Endothelial cell of hepatic sinusoid (primary cell): ENCODE data around the gene UBE2E1.

Experiments used
- in situ Hi-C: cut with HindIII; loops from 2 replicates; pipeline ENCODE4 v1.10.0; 2017; ENCODE audit warnings: low sequenced_read_pairs

The UBE2E1 gene

GRCh38 chr3:23795096-23795495 lies 10.7 kb upstream of the UBE2E1 start:
- in situ Hi-C loops, result no loop called here

GRCh38 chr3:23796518-23796917 lies 9.2 kb upstream of the UBE2E1 start:
- in situ Hi-C loops, result no loop called here

GRCh38 chr3:23797491-23797890 lies 8.3 kb upstream of the UBE2E1 start:
- in situ Hi-C loops, result no loop called here

GRCh38 chr3:23798456-23798855 lies 7.3 kb upstream of the UBE2E1 start:
- in situ Hi-C loops, result no loop called here

GRCh38 chr3:23798876-23799275 lies 6.9 kb upstream of the UBE2E1 start:
- in situ Hi-C loops, result no loop called here

- in situ Hi-C loops, result no loop called here
Observed at GRCh38 chr3:23800731-23801130, 5.0 kb upstream of the UBE2E1 start.

- in situ Hi-C loops, result no loop called here
Observed at GRCh38 chr3:23804441-23805209, 1.1 kb upstream of the UBE2E1 start.

- in situ Hi-C loops, result no loop called here
Observed at GRCh38 chr3:23805210-23805632, 534 bp upstream of the UBE2E1 start.

- in situ Hi-C loops, result no loop called here
Observed at GRCh38 chr3:23806534-23807423, 1.0 kb downstream of the UBE2E1 start.

GRCh38 chr3:23807424-23808015 lies 1.8 kb downstream of the UBE2E1 start:
- in situ Hi-C loops, result no loop called here

- in situ Hi-C loops, result no loop called here
Observed at GRCh38 chr3:23808525-23808924, 2.8 kb downstream of the UBE2E1 start.

- in situ Hi-C loops, result no loop called here
Observed at GRCh38 chr3:23809294-23809693, 3.5 kb downstream of the UBE2E1 start.

GRCh38 chr3:23809840-23810342 lies 4.1 kb downstream of the UBE2E1 start:
- in situ Hi-C loops, result no loop called here

- in situ Hi-C loops, result no loop called here
Observed at GRCh38 chr3:23810343-23811184, 4.8 kb downstream of the UBE2E1 start.

- in situ Hi-C loops, result no loop called here
Observed at GRCh38 chr3:23811185-23811527, 5.4 kb downstream of the UBE2E1 start.

GRCh38 chr3:23811919-23812318 lies 6.2 kb downstream of the UBE2E1 start:
- in situ Hi-C loops, result no loop called here

- in situ Hi-C loops, result no loop called here
Observed at GRCh38 chr3:23815879-23816278, 10.1 kb downstream of the UBE2E1 start.

GRCh38 chr3:23816721-23817120 lies 11.0 kb downstream of the UBE2E1 start:
- in situ Hi-C loops, result no loop called here

GRCh38 chr3:23817508-23818223 lies 11.9 kb downstream of the UBE2E1 start:
- in situ Hi-C loops, result no loop called here
